NCI-H748 (cell line): Measurements from ENCODE around the gene RPL18A.

Source experiments
- DNase-seq: peaks from one replicate; lab custom pipeline; 2025; ENCODE audit not compliant: unreplicated experiment; lab: John Stamatoyannopoulos, UW

Gene RPL18A

DNA sequence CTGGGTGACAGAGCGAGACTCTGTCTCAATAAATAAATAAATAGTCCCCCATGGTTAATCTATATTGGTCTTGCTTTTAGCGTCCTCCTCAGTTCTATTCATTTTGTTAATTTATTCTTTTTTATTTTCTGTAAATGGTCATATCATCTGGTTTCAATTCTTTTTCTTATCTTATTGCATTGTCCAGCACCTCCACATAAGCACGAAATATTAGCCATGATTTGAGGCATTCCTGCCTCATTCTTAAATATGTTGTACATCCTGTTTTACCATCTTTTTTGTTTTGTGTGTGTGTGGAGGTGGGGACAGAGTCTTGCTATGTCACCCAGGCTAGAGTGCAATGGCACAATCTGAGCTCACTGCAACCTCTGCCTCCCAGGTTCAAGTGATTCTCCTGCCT is 48.5 kb downstream of the RPL18A start:
- no peak for DNase-seq

DNA sequence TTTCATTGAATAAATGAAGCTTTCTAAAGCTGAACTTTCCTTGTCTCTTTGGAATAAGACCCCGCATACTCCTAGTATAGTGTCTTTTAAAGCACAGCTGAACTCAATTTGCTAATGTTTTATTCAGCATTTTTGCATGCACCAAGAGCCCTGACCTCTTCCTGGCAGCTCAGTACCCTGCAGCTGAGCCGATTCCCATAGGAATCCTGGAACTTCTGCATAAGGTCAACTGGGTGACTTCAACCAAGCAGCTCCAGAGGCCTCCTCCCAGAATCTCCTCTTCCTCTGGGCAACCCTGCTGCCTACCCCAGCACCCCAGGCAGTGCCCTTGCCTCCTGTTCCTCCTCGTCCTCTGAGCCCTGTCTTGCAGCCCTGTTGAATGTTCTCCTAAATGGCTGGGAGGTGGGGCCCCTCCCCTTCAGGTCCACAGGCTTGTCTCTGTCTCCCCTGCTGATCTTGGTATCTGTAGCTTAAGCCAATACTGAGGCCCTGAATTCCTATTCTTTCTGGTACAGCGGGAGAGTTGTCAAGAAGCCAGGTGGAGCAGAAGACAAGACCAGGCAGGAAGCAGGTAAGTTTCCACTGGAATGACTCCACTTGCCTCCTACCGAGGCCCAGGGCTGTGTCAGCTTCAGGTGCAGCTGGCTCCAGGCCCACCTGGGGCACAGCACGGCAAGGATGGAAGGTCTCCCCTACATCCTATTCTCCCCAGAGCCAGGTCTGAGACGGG is 49.5 kb downstream of the RPL18A start:
- no peak for DNase-seq

DNA sequence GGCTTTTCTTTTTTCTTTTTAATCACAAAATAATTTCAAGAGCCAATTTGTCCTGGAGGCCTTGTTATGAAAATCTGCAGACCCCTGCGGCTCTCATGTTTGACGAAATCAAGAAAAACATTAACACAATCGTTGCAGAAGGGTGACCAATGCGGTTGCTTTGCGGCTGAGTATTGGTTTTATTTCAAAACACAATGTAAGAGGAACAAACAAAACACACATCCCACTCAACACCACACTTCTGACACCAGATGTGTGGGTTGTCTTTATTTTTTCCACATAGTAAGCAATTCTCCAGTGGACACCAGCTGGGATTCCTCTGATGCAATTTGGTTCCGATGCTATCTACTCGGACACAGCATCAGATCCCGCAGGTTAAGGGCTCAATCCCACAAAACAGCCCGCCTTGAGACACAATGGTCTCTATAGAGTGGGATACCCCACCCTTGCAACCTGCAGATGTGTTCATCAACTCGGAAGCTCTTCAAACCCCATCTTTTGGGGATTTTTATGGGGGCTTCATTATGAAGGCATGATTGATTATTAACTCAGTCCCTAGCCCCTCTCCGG is 51.2 kb downstream of the RPL18A start:
- DNase-seq, result no peak
